HG03439 (cell line): ENCODE results near the gene GRHPR.
"Not testable (repeated sequence)": the region's sequence is repeated elsewhere in the genome, so short reads cannot be mapped to it uniquely, and the experiment has no call there.

Experiments
- ATAC-seq: cut with Tn5 transposase; IDR thresholded peaks from one replicate; pipeline ENCODE4 v1.9.1; 2021; ENCODE audit warnings: mild to moderate bottlenecking, moderate library complexity; ENCODE audit not compliant: unreplicated experiment

The GRHPR gene

GRCh38 chr9:37422289-37423104 is at the start of gene GRHPR:
Gene GRHPR, plus strand, starts transcription at chr9:37422696. Its CDS starts 55 bp downstream, at chr9:37422751.
- ATAC-seq = peak; percentile 96

DNA sequence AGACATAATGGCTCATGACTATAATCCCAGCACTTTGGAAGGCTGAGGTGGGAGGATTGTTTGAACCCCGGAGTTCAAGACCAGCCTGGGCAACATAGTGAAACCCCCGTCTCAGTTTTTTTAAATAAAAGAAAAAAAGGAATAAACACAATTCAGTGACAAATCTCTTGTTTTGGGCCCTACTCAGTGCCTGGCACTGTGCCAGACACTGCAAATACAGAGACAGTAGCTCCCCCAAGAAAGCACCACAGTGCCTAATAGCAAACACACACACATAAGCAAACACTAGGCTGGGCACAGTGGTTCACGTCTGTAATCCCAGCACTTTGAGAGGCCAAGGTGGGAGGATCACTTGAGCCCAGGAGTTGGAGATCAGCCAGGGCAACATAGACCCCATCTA is 49.7 kb upstream of the GRHPR start:
- ATAC-seq = no peak

DNA sequence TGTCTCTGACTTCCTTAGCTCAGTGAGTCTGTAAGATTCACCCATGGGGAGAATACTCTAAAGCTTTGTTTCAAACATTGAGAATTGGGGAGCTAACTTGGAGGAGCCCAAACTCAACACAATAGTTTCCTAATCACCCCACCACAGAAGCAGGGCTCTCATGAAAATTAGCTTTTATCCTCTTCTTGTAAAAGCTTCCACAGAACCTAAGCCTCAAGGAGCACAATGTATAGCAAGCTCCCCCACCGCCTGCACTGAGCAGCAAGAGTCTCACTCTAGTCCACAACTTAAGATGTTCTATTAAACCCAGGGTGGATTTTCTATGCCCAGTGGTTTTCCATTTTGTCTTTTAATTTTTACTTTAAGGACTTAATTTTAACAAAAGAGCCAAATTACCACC is 48.9 kb upstream of the GRHPR start:
- ATAC-seq = no peak

GRCh38 chr9:37374892-37375291 is 47.6 kb upstream of the GRHPR start:
- no peak for ATAC-seq

- ATAC-seq = no peak
Measured at GRCh38 chr9:37377688-37378612, 44.5 kb upstream of the GRHPR start.

DNA sequence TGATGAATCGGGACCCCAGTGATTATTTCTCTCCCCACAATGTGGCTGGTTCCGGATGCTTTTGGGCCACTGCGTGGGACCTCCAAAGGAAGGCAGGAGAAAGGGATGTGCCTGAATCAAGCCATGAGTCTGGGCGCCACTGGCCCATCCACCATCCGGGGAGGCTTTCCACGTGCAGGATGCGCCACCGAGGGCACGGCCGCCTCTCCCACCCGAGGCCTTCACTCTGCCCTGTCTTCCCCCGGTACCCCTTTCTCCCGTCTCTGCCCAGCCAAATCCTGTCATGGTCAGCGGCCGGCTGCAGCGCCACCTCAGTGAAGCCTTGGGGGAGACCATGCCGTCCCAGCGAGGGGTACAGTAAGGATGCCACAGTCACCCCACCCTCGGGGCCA is 43.9 kb upstream of the GRHPR start:
- no peak for ATAC-seq

GRCh38 chr9:37379835-37380234 is 42.7 kb upstream of the GRHPR start:
- ATAC-seq = no peak

GRCh38 chr9:37380570-37380969 is 41.9 kb upstream of the GRHPR start:
- no peak for ATAC-seq

GRCh38 chr9:37381094-37381741 is 41.3 kb upstream of the GRHPR start:
- no peak for ATAC-seq

DNA sequence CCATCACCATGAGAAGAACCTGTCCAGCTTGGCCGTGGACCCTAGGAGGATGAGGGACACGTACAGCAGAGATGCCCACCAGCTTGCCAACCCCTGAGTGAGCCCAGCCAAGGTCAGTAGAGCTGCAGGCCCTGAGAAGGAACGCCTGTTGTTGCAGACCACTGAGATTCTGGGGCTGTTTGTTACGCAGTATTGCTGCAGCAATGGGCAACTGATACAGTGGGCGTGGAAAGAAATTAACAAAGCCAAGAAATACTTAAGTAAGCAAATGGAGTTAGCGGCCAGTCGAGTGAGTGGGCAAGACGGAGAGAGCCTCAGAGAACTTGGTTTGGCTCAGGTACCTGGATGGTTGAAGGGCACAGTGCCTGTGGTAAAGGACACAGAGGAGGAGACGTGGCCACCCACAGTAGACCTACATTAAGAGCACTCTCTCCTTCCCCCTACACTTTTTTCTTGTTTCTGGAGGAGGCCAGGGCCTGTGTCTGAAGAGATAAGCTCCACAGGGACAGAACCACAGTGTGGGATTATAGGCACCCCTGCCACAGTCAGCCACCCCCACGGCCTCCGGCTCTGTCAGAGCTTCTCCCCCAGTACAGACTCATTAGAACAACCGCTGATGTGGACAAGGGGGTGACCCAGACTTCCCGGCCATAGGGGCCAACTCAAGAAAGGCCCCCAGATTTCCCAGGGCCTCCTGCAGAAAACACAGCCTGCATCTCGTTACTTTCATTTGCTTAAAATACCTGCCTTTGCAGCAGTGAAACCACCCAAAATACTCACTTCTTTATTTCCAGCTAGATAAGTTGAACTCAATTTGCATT is 40.1 kb upstream of the GRHPR start:
- no peak for ATAC-seq

DNA sequence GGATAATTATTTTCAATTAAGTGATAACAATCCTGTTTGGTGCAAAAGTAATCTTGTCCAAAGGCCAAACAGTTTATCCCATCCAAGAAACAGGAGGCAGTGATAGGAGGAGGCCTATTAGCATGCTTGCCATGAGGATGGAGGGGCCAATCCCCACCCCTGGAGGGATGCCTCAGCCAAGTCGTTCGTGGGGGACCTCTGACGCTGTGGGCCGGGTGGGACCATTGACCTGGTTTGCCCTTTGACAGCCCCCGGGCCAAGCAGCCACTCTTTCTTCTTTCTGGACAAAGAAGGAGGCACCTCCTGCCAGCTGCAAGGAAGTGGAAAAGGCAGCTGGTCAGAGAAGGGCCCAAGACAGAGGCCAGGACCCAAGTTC is 39.5 kb upstream of the GRHPR start:
- no peak for ATAC-seq

GRCh38 chr9:37383393-37383792 is 39.1 kb upstream of the GRHPR start:
- ATAC-seq = no peak

- ATAC-seq = no peak
Measured at GRCh38 chr9:37383876-37384746, 38.4 kb upstream of the GRHPR start.

GRCh38 chr9:37385286-37385685 is 37.2 kb upstream of the GRHPR start:
- ATAC-seq = no peak

- ATAC-seq = no peak
Measured at GRCh38 chr9:37386988-37387387, 35.5 kb upstream of the GRHPR start.

DNA sequence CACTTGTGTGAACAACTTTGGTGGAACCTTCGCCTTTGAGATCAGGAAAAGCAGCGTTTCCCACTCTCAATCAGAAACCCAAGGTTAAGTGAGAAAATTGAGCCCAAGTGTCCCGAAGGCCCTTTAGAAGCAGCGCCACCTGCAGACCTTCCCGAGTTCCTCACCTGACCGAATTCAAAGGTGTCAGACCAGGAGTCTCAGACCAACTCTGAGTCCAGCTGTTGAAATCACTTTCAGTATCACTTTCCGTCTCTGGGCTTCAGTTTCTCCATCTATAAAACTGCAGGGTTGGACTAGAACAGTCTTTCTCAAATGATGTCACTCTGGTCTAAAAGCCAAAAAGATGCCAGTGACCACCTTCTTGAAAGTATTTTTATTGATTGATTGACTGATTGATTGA is 31.7 kb upstream of the GRHPR start:
- ATAC-seq = peak; percentile 81

GRCh38 chr9:37392272-37392671 is 30.2 kb upstream of the GRHPR start:
- no peak for ATAC-seq

DNA sequence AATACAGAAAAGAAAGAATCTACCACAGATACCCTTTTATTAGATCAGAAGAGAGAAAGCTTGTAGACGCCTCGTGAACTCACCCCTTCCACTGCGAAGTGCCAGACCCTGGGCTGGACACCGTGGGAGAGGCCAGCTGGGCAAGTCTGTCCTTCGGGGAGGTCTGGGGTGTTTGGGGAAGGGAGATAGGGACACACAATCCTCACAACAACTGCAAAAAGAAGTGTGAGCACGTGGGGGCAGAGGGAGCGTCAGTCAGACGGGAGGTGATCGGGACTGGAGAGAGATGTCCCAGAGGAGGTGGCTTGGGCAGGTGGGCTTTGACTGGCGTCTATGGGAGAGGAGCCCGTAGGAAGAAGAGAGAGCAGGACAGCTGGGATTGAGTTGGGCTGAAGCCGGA is 27.3 kb upstream of the GRHPR start:
- no peak for ATAC-seq

- no peak for ATAC-seq
Measured at GRCh38 chr9:37395663-37396062, 26.8 kb upstream of the GRHPR start.

DNA sequence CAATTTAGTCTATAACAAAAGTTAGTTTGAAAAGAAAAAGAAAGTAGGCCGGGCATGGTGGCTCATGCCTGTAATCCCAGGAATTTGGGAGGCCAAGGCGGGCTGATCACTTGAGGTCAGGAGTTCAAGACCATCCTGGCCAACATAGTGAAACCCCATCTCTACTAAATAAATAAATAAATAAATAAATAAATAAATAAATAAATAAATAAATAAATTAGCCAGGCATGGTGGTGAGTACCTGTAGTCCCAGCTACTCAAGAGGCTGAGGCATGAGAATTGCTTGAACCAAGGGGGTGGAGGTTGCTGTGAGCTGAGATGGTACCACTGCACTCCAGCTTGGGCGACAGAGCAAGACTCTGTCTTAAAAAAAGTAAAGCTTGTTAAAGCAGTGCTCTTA is 24.5 kb upstream of the GRHPR start:
- not testable (repeated sequence) for ATAC-seq
